Hematopoietic multipotent progenitor cell treated with erythropoietin and hydrocortisone succinate and interleukin-3 and kit ligand, for 15 days (in vitro differentiated cells): ENCODE measurements around the gene CFAP20DC.

Source experiments
- DNase-seq: peaks from one replicate; pipeline ENCODE4 v3.0.0-alpha.2; 2015; ENCODE audit warnings: low spot score

CFAP20DC gene

DNA sequence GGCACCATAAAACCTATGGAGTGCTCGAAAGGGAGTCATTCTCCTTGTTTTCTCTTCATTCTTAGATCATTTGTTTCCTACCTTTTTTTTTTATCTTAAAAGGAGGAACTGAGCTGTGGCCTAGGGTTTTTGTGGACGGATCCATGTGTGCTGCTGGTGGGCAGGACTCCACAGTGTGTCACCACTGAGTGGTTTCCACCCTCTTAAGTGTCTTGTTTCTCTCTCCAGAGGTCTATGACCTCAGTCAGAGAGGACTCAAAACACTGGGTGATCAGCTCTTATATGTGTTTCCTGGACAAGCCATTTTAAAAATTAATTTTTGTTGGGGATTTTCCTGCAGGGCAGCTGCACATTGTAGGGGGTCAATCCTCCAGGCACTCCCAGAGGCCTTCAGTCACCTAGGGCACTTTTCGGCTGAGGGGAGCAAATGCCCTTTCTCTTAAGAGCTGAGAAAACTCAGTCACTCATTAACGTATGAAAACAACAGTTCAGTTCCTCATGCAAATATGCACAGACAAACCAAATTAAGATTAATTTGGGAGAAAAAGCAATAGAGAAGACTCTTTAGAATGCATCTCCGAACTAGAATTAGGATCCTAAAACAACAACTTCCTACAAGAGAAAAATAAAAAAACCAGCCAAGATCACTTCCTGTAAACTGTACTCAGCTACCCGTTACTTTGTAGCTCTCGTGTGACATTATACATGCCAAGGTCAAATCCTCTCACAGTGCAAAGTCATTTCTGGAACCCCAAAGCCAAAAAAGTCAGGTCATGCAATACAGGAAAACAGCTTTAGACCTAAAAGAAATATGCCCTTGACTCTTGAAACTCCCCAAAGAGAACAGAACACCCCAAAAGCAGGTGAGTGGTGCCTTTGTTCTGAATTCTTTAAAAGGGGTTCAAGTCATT is 355.6 kb downstream of the CFAP20DC start:
- no peak for DNase-seq

- no peak for DNase-seq
Measured at GRCh38 chr3:58692484-58692883, 357.3 kb downstream of the CFAP20DC start.
